GM23248 (cell line): ENCODE results near the gene HPRT1. TPM values are rescaled to one million over a fixed set of nuclear protein-coding genes. Genes with fewer than 3 reads are reported as not detected.

Source experiments
- DNase-seq: peaks from one replicate; pipeline ENCODE4 v3.0.0-alpha.2; 2015
- H2AFZ ChIP-seq: fragments of 200-600 bp; sonication (generic); 2 replicates; pipeline ENCODE4 v1.6.1; 2016; ENCODE audit warnings: antibody characterized with exemption
- H3F3A ChIP-seq: fragments of 200-600 bp; sonication (generic); 2 replicates; pipeline ENCODE4 v1.6.1; 2016; ENCODE audit warnings: mild to moderate bottlenecking, antibody characterized with exemption, mixed run types; ENCODE audit not compliant: insufficient read depth
- H3K27ac ChIP-seq: fragments of 200-600 bp; sonication (generic); 2 replicates; pipeline ENCODE4 v1.5.1; 2016; ENCODE audit warnings: mild to moderate bottlenecking
- H3K27me3 ChIP-seq: fragments of 200-600 bp; sonication (generic); replicated peaks from 2 replicates; pipeline ENCODE4 v1.6.1; 2016; ENCODE audit warnings: mild to moderate bottlenecking; ENCODE audit not compliant: insufficient read depth
- H3K36me3 ChIP-seq: fragments of 200-600 bp; sonication (generic); 2 replicates; pipeline ENCODE4 v1.6.1; 2016; ENCODE audit warnings: low read depth, mild to moderate bottlenecking
- H3K4me1 ChIP-seq: fragments of 200-600 bp; sonication (generic); 2 replicates; pipeline ENCODE4 v1.6.1; 2016; ENCODE audit warnings: mild to moderate bottlenecking; ENCODE audit not compliant: insufficient read depth
- H3K4me2 ChIP-seq: fragments of 200-600 bp; sonication (generic); one replicate; pipeline ENCODE4 v1.6.1; 2016; ENCODE audit warnings: mild to moderate bottlenecking; ENCODE audit not compliant: unreplicated experiment
- H3K4me3 ChIP-seq: fragments of 200-600 bp; sonication (generic); 2 replicates; pipeline ENCODE4 v1.5.1; 2016; ENCODE audit warnings: mild to moderate bottlenecking
- H3K79me2 ChIP-seq: fragments of 200-600 bp; sonication (generic); 2 replicates; pipeline ENCODE4 v1.6.1; 2016; ENCODE audit warnings: mild to moderate bottlenecking; ENCODE audit not compliant: insufficient read depth
- H3K9ac ChIP-seq: fragments of 200-600 bp; sonication (generic); 2 replicates; pipeline ENCODE4 v1.6.1; 2016; ENCODE audit warnings: mild to moderate bottlenecking
- H3K9me2 ChIP-seq: fragments of 200-600 bp; sonication (generic); 2 replicates; pipeline ENCODE4 v1.6.1; 2016; ENCODE audit warnings: mixed run types, mild to moderate bottlenecking, moderate library complexity; ENCODE audit not compliant: insufficient read depth
- H3K9me3 ChIP-seq: fragments of 200-600 bp; sonication (generic); one replicate; pipeline ENCODE4 v1.6.1; 2017; ENCODE audit warnings: low read depth
- H4K20me1 ChIP-seq: fragments of 200-600 bp; sonication (generic); 2 replicates; pipeline ENCODE4 v1.6.0; 2016; ENCODE audit not compliant: insufficient read depth
- EZH2 ChIP-seq: fragments of 200-600 bp; sonication (generic); IDR thresholded peaks from 2 replicates; pipeline ENCODE4 v1.6.1; 2018; ENCODE audit warnings: antibody characterized with exemption, mild to moderate bottlenecking; ENCODE audit not compliant: insufficient read depth, poor library complexity, severe bottlenecking
- EZH2phosphoT487 ChIP-seq: fragments of 200-600 bp; sonication (generic); IDR thresholded peaks from 2 replicates; pipeline ENCODE4 v1.6.1; 2018; ENCODE audit warnings: antibody characterized with exemption, moderate library complexity, mild to moderate bottlenecking, low read depth; ENCODE audit not compliant: insufficient read depth
- WGBS, 2 experiments: methylation state at CpG; one replicate each; pipeline ENCODE4 v1.1.6; 2015 to 2017; ENCODE audit warnings: low lambda C conversion rate in 2 of 2, low coverage in 1 of 2; ENCODE audit errors: missing lambda C conversion rate in 2 of 2; 5-methylcytosine and 5-hydroxymethylcytosine counted together
- in situ Hi-C: fragments of 300-500 bp; cut with MboI; formaldehyde crosslinking; loops from 2 replicates; pipeline ENCODE4 v1.15.0; 2020
- polyA plus RNA-seq: library from polyadenylated mRNA; unstranded; fragments of >200 nt; fragmentation: Nextera tagmentation; extraction: Ambion mirVana; gene quantifications from 2 replicates; pipeline ENCODE4 v1.2.1, GENCODE V29; 2016
- total RNA-seq: library from RNA; depleted of rRNA; stranded (reverse); fragments of >200 nt; shearing (Covaris generic); gene quantifications from 2 replicates; pipeline ENCODE4 v1.2.3, GENCODE V29; 2014

HPRT1 gene
- total and polyA plus RNA-seq, 2 experiments from 2014 or later = 12.0 to 63.2 TPM

DNA sequence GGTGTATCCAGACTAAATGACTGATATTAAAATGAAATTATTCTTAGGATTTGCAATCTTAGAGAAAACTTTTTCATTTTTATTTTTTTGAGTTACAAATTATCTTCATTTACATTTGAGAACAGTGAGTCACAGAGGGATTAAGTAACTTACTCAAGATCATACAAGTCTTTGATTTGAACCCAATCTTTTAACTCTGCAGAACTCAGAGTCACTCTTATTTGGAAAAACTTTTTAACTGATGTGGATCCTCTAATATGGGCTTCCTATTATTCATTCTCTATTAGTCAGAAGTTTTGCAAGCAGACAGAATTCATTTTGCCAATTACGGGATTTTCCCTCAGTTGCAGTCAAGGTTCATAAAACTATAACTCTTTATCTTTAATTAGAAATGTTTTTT, 20.1 kb downstream of the HPRT1 start:
- in situ Hi-C loops = no loop called here

DNA sequence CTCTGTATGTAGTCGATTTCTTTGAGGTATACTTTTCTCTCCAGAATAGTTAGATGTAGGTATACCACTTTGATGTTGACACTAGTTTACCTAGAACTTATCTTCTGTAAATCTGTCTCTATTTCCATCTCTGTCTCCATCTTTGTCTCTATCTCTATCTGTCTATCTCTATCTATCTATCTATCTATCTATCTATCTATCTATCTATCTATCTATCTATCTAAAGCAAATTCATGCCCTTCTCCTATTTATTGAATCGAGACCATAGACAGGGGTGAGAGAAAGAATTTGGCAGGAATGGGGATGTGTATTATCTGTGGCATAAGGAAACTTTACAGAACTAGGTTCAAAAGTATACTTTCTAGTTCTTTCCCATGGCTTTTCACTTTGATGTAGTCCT, 21.4 kb downstream of the HPRT1 start:
- no peak overlapping the region for H3K27ac ChIP-seq
- H3K9me3 ChIP-seq = no peaks in the 10 kb centered on the region
- no peak overlapping the region for H3K4me3 ChIP-seq
- no peak for DNase-seq
- H3K27me3 ChIP-seq = no peaks in the 10 kb centered on the region
- H2AFZ ChIP-seq = no peak overlapping the region
- H3K36me3 ChIP-seq = no peaks in the 10 kb centered on the region
- H3K4me2 ChIP-seq = no peak overlapping the region
- H3K79me2 ChIP-seq = no peaks in the 10 kb centered on the region
- TF ChIP-seq EZH2 = no peak
- TF ChIP-seq EZH2phosphoT487 = no peak
- H3K9me2 ChIP-seq = no peaks in the 10 kb centered on the region
- no peaks in the 10 kb centered on the region for H4K20me1 ChIP-seq
- 98 to 100% methylated on average over 2 of the region's 2 CpGs for WGBS, 2 experiments
- no peak overlapping the region for H3K9ac ChIP-seq
- no peaks in the 10 kb centered on the region for H3F3A ChIP-seq
- peaks cover 8% of the 10 kb centered on the region; the same call in 1 of the 2 replicates for H3K4me1 ChIP-seq
- in situ Hi-C loops = no loop called here

More for the DNA sequence above, 20.1 kb downstream of the HPRT1 start:
- Histone ChIP-seq H3K9me3 (no peaks in the 10 kb centered on the region), H3K27me3 (no peaks in the 10 kb centered on the region), H3K27ac (0 out of 2 replicates have a peak overlapping the region, but pooled peaks have one; percentile 15), H3K4me2 (no peak overlapping the region), H3F3A (no peaks in the 10 kb centered on the region), H3K9ac (no peak overlapping the region), H3K4me3 (no peak overlapping the region), H4K20me1 (no peaks in the 10 kb centered on the region), H3K36me3 (no peaks in the 10 kb centered on the region), H2AFZ (no peak overlapping the region), H3K79me2 (no peaks in the 10 kb centered on the region), H3K9me2 (no peaks in the 10 kb centered on the region), H3K4me1 (peaks cover 8% of the 10 kb centered on the region; the same call in 1 of the 2 replicates)
- no peak for TF ChIP-seq EZH2phosphoT487
- WGBS, 2 experiments = 0 to 6% methylated on average over 1 of the region's 1 CpG
- DNase-seq = peak; percentile 55

DNA sequence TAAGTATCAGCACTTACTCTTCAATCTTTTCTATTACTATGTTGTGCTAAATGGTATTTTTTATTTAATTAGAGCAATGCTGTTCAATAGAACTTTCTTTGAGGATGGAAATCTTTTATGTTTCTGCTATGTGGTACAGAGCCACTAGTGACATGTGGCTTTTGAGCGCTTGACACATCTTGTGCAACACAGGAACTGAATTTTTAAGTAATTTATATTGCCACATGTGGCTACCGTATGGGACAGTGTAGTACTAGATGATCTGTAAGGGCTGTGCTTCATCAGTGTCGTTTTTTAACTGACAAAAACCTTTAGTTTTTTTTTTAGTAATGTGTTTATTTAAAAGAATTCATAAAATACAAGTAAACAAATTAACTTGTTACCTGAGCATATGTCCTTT, 22.4 kb downstream of the HPRT1 start:
- Histone ChIP-seq H3K27me3 (no peaks in the 10 kb centered on the region), H4K20me1 (no peaks in the 10 kb centered on the region), H3K36me3 (no peaks in the 10 kb centered on the region), H3F3A (no peaks in the 10 kb centered on the region), H3K4me1 (peaks cover 8% of the 10 kb centered on the region; the same call in 1 of the 2 replicates), H2AFZ (no peak overlapping the region), H3K9ac (no peak overlapping the region), H3K9me3 (no peaks in the 10 kb centered on the region), H3K4me3 (no peak overlapping the region), H3K27ac (no peak overlapping the region), H3K9me2 (no peaks in the 10 kb centered on the region), H3K79me2 (no peaks in the 10 kb centered on the region), H3K4me2 (no peak overlapping the region)
- no peak for TF ChIP-seq EZH2phosphoT487
- no peak for TF ChIP-seq EZH2
- WGBS, 2 experiments = 88 to 90% methylated on average over 3 of the region's 3 CpGs
- in situ Hi-C loops = no loop called here
- DNase-seq = no peak

DNA sequence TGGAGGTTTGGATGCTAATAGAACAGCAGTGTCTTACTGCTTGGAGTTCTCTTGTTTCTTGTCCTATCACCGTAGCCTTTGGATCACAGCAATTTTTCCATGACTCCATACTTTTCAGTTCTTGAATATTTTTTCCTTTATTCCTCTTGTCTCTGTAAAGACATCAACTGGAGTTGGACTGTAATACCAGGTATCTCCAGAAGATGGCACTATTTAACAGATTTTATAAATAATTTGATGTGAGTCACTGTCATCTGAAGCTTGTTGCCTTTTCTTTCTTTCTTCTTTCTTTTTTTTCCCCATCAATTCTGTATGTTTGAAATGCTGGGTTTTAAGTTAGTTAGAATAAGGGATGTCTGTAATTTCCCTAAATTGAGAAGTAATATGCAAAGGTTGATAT, 24.1 kb downstream of the HPRT1 start:
- no peaks in the 10 kb centered on the region for H3K9me2 ChIP-seq
- 63 to 80% methylated on average over 1 of the region's 1 CpG for WGBS, 2 experiments
- H3K4me3 ChIP-seq = no peak overlapping the region
- H2AFZ ChIP-seq = no peak overlapping the region
- no peaks in the 10 kb centered on the region for H3K9me3 ChIP-seq
- DNase-seq = peak; percentile 45
- no peaks in the 10 kb centered on the region for H3K27me3 ChIP-seq
- H3K4me1 ChIP-seq = peaks cover 8% of the 10 kb centered on the region; the same call in 1 of the 2 replicates
- H4K20me1 ChIP-seq = no peaks in the 10 kb centered on the region
- in situ Hi-C loops = no loop called here
- H3K9ac ChIP-seq = no peak overlapping the region
- no peaks in the 10 kb centered on the region for H3K36me3 ChIP-seq
- H3F3A ChIP-seq = no peaks in the 10 kb centered on the region
- no peak overlapping the region for H3K4me2 ChIP-seq
- H3K27ac ChIP-seq = no peak overlapping the region
- TF ChIP-seq EZH2 = no peak
- no peak for TF ChIP-seq EZH2phosphoT487
- no peaks in the 10 kb centered on the region for H3K79me2 ChIP-seq

DNA sequence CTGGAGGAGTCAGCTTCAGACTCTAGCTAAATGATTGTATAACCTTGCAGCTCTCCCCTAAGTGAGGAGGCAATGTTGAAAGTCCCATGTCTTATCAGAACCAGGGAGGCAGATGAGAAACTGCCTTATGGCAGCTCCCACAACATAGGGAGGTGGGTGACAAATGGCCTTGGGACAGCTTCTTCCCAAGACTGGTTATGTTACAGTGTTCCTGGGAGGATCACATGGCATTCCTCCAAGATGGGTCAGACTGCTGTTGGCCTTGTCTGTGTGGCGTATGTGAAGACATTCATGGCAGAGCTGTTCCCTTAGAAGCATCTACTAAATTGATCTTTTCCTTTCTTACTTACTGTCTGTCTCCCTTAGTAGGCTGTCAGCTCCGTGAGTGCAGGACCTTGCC, 42.0 kb downstream of the HPRT1 start:
- no peaks in the 10 kb centered on the region for H3K79me2 ChIP-seq
- no peak for DNase-seq
- no peak overlapping the region for H3K27ac ChIP-seq
- TF ChIP-seq EZH2 (no peak), EZH2phosphoT487 (no peak)
- H3K9me2 ChIP-seq = no peaks in the 10 kb centered on the region
- H3F3A ChIP-seq = no peaks in the 10 kb centered on the region
- H3K4me3 ChIP-seq = no peak overlapping the region
- WGBS, 2 experiments = 92 to 94% methylated on average over 2 of the region's 2 CpGs
- H3K9me3 ChIP-seq = no peaks in the 10 kb centered on the region
- H3K36me3 ChIP-seq = no peaks in the 10 kb centered on the region
- no peaks in the 10 kb centered on the region for H3K27me3 ChIP-seq
- in situ Hi-C loops = loop anchor here (10.0 kb wide), 1 partner anchor 253 kb away; no protein-coding TSS in a partner anchor
- H4K20me1 ChIP-seq = no peaks in the 10 kb centered on the region
- H2AFZ ChIP-seq = no peak overlapping the region
- H3K4me1 ChIP-seq = no peaks in the 10 kb centered on the region
- no peak overlapping the region for H3K9ac ChIP-seq
- H3K4me2 ChIP-seq = no peak overlapping the region
